Type B pancreatic cell (in vitro differentiated cells): ENCODE measurements around the gene ETV3L. TPM values are rescaled to one million over a fixed set of nuclear protein-coding genes. Genes with fewer than 3 reads are reported as not detected.
A peak's percentile ranks its signal among the peaks of the same experiment; 100 is the strongest.

Experiments used
- DNase-seq: peaks from one replicate; pipeline ENCODE4 v3.0.0; 2021; ENCODE audit warnings: mixed read lengths; ENCODE audit not compliant: unreplicated experiment; ENCODE audit errors: extremely low spot score
- H3K27ac Mint-ChIP-seq: 2 replicates; pipeline ENCODE4 v1.8.0; 2021; ENCODE audit warnings: mild to moderate bottlenecking, mixed read lengths
- H3K27me3 Mint-ChIP-seq: 2 replicates; pipeline ENCODE4 v1.8.0; 2021; ENCODE audit warnings: mixed read lengths
- H3K36me3 Mint-ChIP-seq: 2 replicates; pipeline ENCODE4 v1.8.0; 2021; ENCODE audit warnings: mixed read lengths
- H3K4me1 Mint-ChIP-seq: one replicate; pipeline ENCODE4 v1.8.0; 2021; ENCODE audit warnings: mixed read lengths; ENCODE audit not compliant: unreplicated experiment
- H3K4me3 Mint-ChIP-seq: 2 replicates; pipeline ENCODE4 v1.8.0; 2021; ENCODE audit warnings: mild to moderate bottlenecking, mixed read lengths
- H3K9me3 Mint-ChIP-seq: 2 replicates; pipeline ENCODE4 v1.8.0; 2021; ENCODE audit warnings: mixed read lengths
- total RNA-seq: library from RNA; stranded (reverse); gene quantifications from 2 replicates; pipeline ENCODE4 v1.2.1, GENCODE V29; 2021; ENCODE audit warnings: low replicate concordance
- TF ChIP-seq, protein P1 (sequence below): fragments of 200-600 bp; sonication (generic); conservative IDR thresholded peaks from 2 replicates; pipeline ENCODE4 v1.5.0; 2021; ENCODE audit warnings: antibody characterized with exemption, mild to moderate bottlenecking

Gene ETV3L
- total RNA-seq, 1 donor from 2014 or later, result not detected

DNA sequence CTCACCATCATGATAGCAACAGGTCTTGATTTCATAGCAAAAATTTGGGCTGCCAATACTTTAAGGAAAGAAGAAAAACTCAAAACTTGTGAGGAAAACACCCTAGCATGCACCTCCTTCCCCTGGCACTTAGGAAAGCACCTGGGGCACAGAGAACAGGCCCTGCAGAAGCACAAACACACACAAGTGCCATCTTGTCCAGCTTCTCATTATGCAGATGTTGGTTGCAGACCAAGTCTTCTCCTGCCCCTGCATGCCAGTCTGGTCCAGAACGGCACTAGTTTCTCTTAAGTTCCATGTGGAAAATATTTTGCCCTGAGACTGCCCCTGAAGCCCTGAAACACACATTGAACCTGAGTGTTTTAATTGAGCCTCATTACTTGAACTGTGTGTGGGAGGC, 44.9 kb upstream of the ETV3L start:
- no peak overlapping the region for H3K27ac Mint-ChIP-seq
- H3K4me1 Mint-ChIP-seq, result peaks cover 14% of the 10 kb centered on the region
- no peaks in the 10 kb centered on the region for H3K9me3 Mint-ChIP-seq
- no peaks in the 10 kb centered on the region for H3K36me3 Mint-ChIP-seq
- TF ChIP-seq, protein P1, sequence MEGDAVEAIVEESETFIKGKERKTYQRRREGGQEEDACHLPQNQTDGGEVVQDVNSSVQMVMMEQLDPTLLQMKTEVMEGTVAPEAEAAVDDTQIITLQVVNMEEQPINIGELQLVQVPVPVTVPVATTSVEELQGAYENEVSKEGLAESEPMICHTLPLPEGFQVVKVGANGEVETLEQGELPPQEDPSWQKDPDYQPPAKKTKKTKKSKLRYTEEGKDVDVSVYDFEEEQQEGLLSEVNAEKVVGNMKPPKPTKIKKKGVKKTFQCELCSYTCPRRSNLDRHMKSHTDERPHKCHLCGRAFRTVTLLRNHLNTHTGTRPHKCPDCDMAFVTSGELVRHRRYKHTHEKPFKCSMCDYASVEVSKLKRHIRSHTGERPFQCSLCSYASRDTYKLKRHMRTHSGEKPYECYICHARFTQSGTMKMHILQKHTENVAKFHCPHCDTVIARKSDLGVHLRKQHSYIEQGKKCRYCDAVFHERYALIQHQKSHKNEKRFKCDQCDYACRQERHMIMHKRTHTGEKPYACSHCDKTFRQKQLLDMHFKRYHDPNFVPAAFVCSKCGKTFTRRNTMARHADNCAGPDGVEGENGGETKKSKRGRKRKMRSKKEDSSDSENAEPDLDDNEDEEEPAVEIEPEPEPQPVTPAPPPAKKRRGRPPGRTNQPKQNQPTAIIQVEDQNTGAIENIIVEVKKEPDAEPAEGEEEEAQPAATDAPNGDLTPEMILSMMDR, result no peak
- no peak for DNase-seq
- H3K4me3 Mint-ChIP-seq, result no peak overlapping the region
- H3K27me3 Mint-ChIP-seq, result no peaks in the 10 kb centered on the region

DNA sequence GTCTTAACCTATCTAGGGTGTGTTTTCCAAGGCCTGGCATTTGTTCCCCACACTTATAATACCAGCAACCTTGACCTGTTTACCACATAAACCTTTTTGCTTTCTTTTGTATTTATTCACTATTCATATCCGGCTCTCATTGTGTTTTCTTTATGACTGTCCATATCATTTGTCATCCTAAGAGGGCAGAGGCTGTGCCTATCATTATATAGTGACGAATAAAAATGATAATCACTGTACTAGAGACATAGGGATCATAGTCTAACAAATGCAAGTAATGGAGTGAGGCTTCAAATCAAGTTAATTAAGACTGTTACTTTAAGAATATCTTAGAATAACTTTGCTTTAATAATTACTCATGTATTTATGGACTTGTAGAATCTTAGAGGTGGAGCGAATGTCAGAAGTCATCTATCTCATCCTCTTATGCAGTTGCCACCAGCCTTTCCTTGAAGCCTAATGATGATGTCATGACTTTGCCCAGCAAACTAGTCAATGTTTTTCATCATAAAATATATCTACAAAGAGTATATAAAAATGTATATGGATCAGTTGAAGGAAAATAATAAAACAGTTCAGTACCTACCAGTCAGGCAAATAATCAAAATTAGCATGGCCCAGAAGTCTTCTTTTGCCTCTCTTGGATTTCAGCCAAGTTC, 43.3 kb upstream of the ETV3L start:
- no peak overlapping the region for H3K27ac Mint-ChIP-seq
- no peaks in the 10 kb centered on the region for H3K27me3 Mint-ChIP-seq
- TF ChIP-seq, protein P1, result no peak
- DNase-seq, result no peak
- H3K36me3 Mint-ChIP-seq, result no peaks in the 10 kb centered on the region
- peaks cover 14% of the 10 kb centered on the region for H3K4me1 Mint-ChIP-seq
- H3K9me3 Mint-ChIP-seq, result no peaks in the 10 kb centered on the region
- no peak overlapping the region for H3K4me3 Mint-ChIP-seq

DNA sequence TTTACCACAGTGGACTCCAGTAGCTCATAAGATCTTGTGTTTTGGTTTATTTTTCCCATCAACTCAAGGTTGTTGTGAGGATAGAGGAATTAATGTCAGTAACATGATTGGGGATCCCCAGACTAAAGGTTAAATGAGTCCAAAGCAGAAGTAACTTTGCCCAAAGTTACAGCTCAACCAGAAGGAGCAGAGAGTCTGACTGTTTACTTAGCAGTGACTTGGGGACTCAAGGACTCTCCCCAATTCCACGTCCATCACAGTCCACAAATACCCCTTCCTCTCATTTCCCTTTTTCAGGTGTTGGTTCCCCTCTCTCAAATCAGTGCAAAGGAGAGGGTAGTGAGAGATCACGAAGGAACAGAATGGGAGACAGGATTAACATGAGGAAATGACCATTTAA, 42.6 kb upstream of the ETV3L start:
- peaks cover 19% of the 10 kb centered on the region for H3K4me1 Mint-ChIP-seq
- H3K27ac Mint-ChIP-seq, result no peak overlapping the region
- no peak for DNase-seq
- TF ChIP-seq, protein P1, result no peak
- no peaks in the 10 kb centered on the region for H3K9me3 Mint-ChIP-seq
- H3K36me3 Mint-ChIP-seq, result no peaks in the 10 kb centered on the region
- no peak overlapping the region for H3K4me3 Mint-ChIP-seq
- no peaks in the 10 kb centered on the region for H3K27me3 Mint-ChIP-seq

DNA sequence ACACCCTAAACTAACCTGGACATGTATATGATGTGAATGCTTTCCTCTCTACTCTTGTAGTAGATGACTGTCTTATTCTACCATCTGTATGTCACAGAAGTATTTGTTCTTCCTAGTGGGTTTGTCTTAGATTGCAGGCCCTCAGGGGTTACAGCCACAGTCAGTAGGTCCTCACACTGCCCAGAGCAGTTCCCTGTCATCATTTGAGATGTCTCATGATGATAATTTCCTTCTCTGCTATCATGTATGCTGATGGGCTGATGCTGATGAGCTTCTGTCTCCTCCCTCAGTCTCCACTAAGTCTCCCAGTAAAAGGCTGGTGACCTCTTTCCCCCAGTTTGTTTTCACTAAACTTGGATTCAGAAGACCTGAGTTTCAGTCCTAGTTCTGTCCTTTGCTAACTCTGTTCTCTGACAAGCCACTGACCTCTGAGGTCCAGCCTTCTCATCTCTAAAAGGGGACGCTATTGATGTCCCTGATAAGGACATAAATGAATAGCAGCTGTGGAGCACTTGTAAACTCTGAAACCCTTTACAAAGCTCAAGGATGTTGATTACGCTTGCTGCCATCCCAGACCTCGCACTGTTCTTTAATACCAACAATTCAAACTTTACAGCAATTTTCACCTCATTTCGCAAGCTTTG, 41.7 kb upstream of the ETV3L start:
- no peak for DNase-seq
- Mint-ChIP-seq H3K9me3 (no peaks in the 10 kb centered on the region), H3K27ac (peak overlapping the region; percentile 97), H3K4me3 (peak overlapping the region; percentile 37), H3K36me3 (no peaks in the 10 kb centered on the region), H3K27me3 (no peaks in the 10 kb centered on the region), H3K4me1 (peaks cover 27% of the 10 kb centered on the region)
- TF ChIP-seq, protein P1, result no peak

DNA sequence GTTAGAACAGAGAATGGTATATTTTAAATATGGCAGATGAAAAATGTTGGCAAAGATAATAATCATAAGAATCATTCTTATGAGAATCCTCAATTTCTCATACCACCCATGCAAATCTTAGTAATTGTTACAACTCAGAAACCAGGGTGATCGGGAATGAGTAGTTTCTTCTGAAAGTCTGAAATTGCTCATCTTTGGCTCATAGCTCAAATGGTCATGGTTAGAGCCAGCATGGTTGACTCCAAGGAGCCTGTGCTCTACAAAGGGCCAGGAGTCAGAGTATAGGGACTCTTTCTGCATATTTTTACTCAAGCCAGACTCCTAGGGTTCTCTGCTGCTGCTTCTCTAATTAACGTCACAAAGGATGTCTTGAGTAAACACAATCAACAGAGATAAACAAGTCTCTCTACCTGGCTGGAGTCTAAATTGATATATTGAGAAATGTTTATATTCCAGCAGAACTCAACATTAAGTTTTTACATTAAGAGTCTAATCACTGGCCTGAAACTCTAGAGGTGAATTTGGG, 40.5 kb upstream of the ETV3L start:
- no peak for DNase-seq
- Mint-ChIP-seq H3K4me1 (peaks cover 30% of the 10 kb centered on the region), H3K36me3 (peaks cover 5% of the 10 kb centered on the region), H3K27me3 (no peaks in the 10 kb centered on the region), H3K27ac (peak overlapping the region; percentile 97), H3K4me3 (no peak overlapping the region), H3K9me3 (no peaks in the 10 kb centered on the region)
- TF ChIP-seq, protein P1, result no peak
